Measurements from ENCODE around the gene RELL1.

- TF ChIP-seq, protein P1, sequence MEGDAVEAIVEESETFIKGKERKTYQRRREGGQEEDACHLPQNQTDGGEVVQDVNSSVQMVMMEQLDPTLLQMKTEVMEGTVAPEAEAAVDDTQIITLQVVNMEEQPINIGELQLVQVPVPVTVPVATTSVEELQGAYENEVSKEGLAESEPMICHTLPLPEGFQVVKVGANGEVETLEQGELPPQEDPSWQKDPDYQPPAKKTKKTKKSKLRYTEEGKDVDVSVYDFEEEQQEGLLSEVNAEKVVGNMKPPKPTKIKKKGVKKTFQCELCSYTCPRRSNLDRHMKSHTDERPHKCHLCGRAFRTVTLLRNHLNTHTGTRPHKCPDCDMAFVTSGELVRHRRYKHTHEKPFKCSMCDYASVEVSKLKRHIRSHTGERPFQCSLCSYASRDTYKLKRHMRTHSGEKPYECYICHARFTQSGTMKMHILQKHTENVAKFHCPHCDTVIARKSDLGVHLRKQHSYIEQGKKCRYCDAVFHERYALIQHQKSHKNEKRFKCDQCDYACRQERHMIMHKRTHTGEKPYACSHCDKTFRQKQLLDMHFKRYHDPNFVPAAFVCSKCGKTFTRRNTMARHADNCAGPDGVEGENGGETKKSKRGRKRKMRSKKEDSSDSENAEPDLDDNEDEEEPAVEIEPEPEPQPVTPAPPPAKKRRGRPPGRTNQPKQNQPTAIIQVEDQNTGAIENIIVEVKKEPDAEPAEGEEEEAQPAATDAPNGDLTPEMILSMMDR (IDR thresholded peaks at IDR 0.05; ENCODE audit: low read depth, low read length, poor library complexity, severe bottlenecking): no peak
- TF ChIP-seq EZH2phosphoT487 (IDR thresholded peaks at IDR 0.05; ENCODE audit: borderline replicate concordance, low read length): no peak
These were observed 82.5 kb downstream of the RELL1 start for GRCh38 chr4:37603711-37604110.
